Measurements from ENCODE around the gene RRP8.
A peak's percentile ranks its signal among the peaks of the same experiment; 100 is the strongest.

RRP8 gene

DNA sequence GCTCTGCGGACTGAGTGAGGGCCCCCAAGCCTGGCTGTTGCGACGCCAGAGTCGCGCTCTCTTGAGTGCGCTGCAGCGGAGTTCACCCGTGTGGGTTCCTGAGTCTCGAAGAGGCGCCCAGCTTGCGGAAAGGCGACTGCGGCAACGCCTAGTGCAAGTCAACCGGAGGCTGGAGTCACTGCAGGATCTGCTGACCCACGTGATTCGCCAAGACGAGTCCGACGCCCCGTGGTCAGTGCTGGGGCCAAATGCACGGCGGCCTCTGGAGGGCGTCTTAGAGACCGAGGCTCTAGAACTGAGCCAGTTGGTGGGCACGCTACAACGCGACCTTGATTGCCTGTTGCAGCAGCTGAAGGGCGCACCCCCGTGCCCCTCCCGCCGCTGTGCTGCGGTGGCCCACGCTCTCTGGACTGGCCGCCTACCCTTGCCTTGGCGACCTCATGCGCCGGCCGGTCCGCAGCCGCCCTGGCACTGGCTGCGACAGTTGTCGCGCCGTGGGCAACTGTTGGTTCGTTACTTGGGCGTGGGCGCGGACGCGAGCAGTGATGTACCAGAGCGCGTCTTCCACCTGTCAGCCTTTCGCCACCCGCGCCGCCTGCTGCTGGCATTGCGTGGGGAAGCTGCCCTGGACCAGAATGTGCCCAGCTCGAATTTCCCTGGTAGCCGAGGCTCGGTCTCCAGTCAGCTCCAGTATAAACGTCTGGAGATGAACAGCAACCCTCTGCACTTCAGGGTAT lies 32.6 kb downstream of the RRP8 start:
- H3K4me3 ChIP-seq (ENCODE audit: low read depth in 1 of 2, low read length in 2 of 2) = peak overlapping the region in 1 of 2 donors; percentile 61
- no peaks in the 10 kb centered on the region for H3K27me3 ChIP-seq (ENCODE audit: low read depth, low read length)
- no peaks in the 10 kb centered on the region for H3K36me3 ChIP-seq (ENCODE audit: control insufficient read depth in 1 of 2, insufficient read depth in 2 of 2, low read length in 2 of 2)
- H3K27ac ChIP-seq (ENCODE audit: low read length) = no peak overlapping the region
- peaks cover 5 to 26% of the 10 kb centered on the region in 2 donors for H3K4me1 ChIP-seq (ENCODE audit: control insufficient read depth in 1 of 2, insufficient read depth in 2 of 2, low read length in 2 of 2)
- no peaks in the 10 kb centered on the region for H3K9me3 ChIP-seq (ENCODE audit: control insufficient read depth in 1 of 2, low read length in 2 of 2)

GRCh38 chr11:6569706-6570105 lies 33.7 kb downstream of the RRP8 start:
- H3K27ac ChIP-seq (ENCODE audit: low read length) = no peak overlapping the region
- no peaks in the 10 kb centered on the region for H3K36me3 ChIP-seq (ENCODE audit: control insufficient read depth in 1 of 2, insufficient read depth in 2 of 2, low read length in 2 of 2)
- no peak overlapping the region for H3K4me3 ChIP-seq (ENCODE audit: low read depth in 1 of 2, low read length in 2 of 2)
- H3K4me1 ChIP-seq (ENCODE audit: control insufficient read depth in 1 of 2, insufficient read depth in 2 of 2, low read length in 2 of 2) = peaks cover 5 to 20% of the 10 kb centered on the region in 2 donors
- H3K27me3 ChIP-seq (ENCODE audit: low read depth, low read length) = no peaks in the 10 kb centered on the region
- no peaks in the 10 kb centered on the region for H3K9me3 ChIP-seq (ENCODE audit: control insufficient read depth in 1 of 2, low read length in 2 of 2)

- no peak overlapping the region for H3K4me3 ChIP-seq (ENCODE audit: low read depth in 1 of 2, low read length in 2 of 2)
- H3K4me1 ChIP-seq (ENCODE audit: control insufficient read depth in 1 of 2, insufficient read depth in 2 of 2, low read length in 2 of 2) = peaks cover 5 to 20% of the 10 kb centered on the region in 2 donors
- H3K36me3 ChIP-seq (ENCODE audit: control insufficient read depth in 1 of 2, insufficient read depth in 2 of 2, low read length in 2 of 2) = peaks cover 0 to 2% of the 10 kb centered on the region in 2 donors
- no peaks in the 10 kb centered on the region for H3K9me3 ChIP-seq (ENCODE audit: control insufficient read depth in 1 of 2, low read length in 2 of 2)
- H3K27ac ChIP-seq (ENCODE audit: low read length) = no peak overlapping the region
- H3K27me3 ChIP-seq (ENCODE audit: low read depth, low read length) = no peaks in the 10 kb centered on the region
Measured at GRCh38 chr11:6568191-6568918, 35.1 kb downstream of the RRP8 start.

DNA sequence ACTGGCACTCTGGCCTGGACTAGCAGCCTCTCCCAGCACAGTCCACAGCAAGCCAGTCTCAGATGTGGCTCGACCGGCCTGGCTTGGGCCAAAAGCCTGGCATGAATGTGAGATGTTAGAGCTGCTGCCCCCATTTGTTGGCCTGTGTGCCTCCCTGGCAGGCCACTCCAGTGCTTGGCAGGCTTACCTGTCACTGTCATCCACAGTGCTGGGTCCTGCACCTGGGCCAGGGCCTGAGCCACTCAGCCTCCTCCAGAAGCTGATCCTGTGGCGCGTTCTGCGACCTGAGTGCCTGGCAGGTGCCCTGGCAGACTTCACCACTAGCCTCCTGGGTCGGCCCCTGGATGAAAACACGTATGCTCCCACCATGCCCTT lies 36.1 kb downstream of the RRP8 start:
- Histone ChIP-seq H3K36me3 (ENCODE audit: control insufficient read depth in 1 of 2, insufficient read depth in 2 of 2, low read length in 2 of 2) (peaks cover 0 to 5% of the 10 kb centered on the region in 2 donors), H3K4me3 (ENCODE audit: low read depth in 1 of 2, low read length in 2 of 2) (no peak overlapping the region), H3K27me3 (ENCODE audit: low read depth, low read length) (no peaks in the 10 kb centered on the region), H3K9me3 (ENCODE audit: control insufficient read depth in 1 of 2, low read length in 2 of 2) (no peaks in the 10 kb centered on the region), H3K27ac (ENCODE audit: low read length) (no peak overlapping the region), H3K4me1 (ENCODE audit: control insufficient read depth in 1 of 2, insufficient read depth in 2 of 2, low read length in 2 of 2) (peaks cover 5 to 20% of the 10 kb centered on the region in 2 donors)

DNA sequence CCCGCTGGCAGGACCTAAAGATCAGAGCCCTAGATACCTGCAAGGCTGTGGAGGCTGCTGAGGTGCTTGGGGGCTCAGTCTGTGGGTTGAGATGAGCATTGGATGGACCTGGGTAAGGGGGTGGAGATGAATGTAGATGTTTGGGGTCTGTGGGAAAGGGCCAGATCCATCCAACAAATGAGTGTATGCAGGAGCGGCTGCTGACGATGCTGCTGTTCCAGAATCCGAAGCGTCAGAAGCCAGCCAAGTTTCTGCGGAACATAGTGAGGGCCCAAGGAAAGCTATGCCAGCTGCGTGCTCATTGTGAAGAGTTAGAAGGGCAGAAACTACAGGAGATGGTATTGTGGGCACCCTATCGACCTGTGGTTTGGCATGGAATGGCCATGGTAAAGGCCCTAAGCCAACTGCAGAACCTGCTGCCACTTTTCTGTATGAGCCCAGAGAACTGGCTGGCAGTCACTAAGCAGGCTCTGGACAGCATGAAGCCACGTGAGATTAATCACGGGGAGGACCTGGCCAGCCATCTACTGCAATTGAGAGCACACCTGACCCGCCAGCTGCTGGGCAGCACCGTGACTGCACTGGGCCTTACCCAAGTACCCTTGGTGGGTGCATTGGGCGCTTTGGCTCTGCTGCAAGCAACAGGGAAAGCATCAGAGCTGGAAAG lies 36.6 kb downstream of the RRP8 start:
- Histone ChIP-seq H3K27ac (ENCODE audit: low read length) (no peak overlapping the region), H3K27me3 (ENCODE audit: low read depth, low read length) (no peaks in the 10 kb centered on the region), H3K36me3 (ENCODE audit: control insufficient read depth in 1 of 2, insufficient read depth in 2 of 2, low read length in 2 of 2) (peaks cover 0 to 7% of the 10 kb centered on the region in 2 donors), H3K4me3 (ENCODE audit: low read depth in 1 of 2, low read length in 2 of 2) (no peak overlapping the region), H3K4me1 (ENCODE audit: control insufficient read depth in 1 of 2, insufficient read depth in 2 of 2, low read length in 2 of 2) (peaks cover 5 to 20% of the 10 kb centered on the region in 2 donors), H3K9me3 (ENCODE audit: control insufficient read depth in 1 of 2, low read length in 2 of 2) (no peaks in the 10 kb centered on the region)

- Histone ChIP-seq H3K27me3 (ENCODE audit: low read depth, low read length) (no peaks in the 10 kb centered on the region), H3K27ac (ENCODE audit: low read length) (no peak overlapping the region), H3K4me1 (ENCODE audit: control insufficient read depth in 1 of 2, insufficient read depth in 2 of 2, low read length in 2 of 2) (peaks cover 5 to 14% of the 10 kb centered on the region in 2 donors), H3K36me3 (ENCODE audit: control insufficient read depth in 1 of 2, insufficient read depth in 2 of 2, low read length in 2 of 2) (peaks cover 0 to 9% of the 10 kb centered on the region in 2 donors), H3K9me3 (ENCODE audit: control insufficient read depth in 1 of 2, low read length in 2 of 2) (no peaks in the 10 kb centered on the region), H3K4me3 (ENCODE audit: low read depth in 1 of 2, low read length in 2 of 2) (no peak overlapping the region)
Measured at GRCh38 chr11:6565988-6566703, 37.3 kb downstream of the RRP8 start.

GRCh38 chr11:6565325-6565724 lies 38.1 kb downstream of the RRP8 start:
- Histone ChIP-seq H3K27me3 (ENCODE audit: low read depth, low read length) (no peaks in the 10 kb centered on the region), H3K4me3 (ENCODE audit: low read depth in 1 of 2, low read length in 2 of 2) (no peak overlapping the region), H3K36me3 (ENCODE audit: control insufficient read depth in 1 of 2, insufficient read depth in 2 of 2, low read length in 2 of 2) (peaks cover 0 to 9% of the 10 kb centered on the region in 2 donors), H3K9me3 (ENCODE audit: control insufficient read depth in 1 of 2, low read length in 2 of 2) (no peaks in the 10 kb centered on the region), H3K27ac (ENCODE audit: low read length) (no peak overlapping the region), H3K4me1 (ENCODE audit: control insufficient read depth in 1 of 2, insufficient read depth in 2 of 2, low read length in 2 of 2) (peaks cover 5 to 7% of the 10 kb centered on the region in 2 donors)

GRCh38 chr11:6563667-6564066 lies 39.7 kb downstream of the RRP8 start:
- no peak overlapping the region for H3K27ac ChIP-seq (ENCODE audit: low read length)
- no peaks in the 10 kb centered on the region for H3K9me3 ChIP-seq (ENCODE audit: control insufficient read depth in 1 of 2, low read length in 2 of 2)
- peaks cover 5% of the 10 kb centered on the region in 2 donors for H3K4me1 ChIP-seq (ENCODE audit: control insufficient read depth in 1 of 2, insufficient read depth in 2 of 2, low read length in 2 of 2)
- no peaks in the 10 kb centered on the region for H3K27me3 ChIP-seq (ENCODE audit: low read depth, low read length)
- no peak overlapping the region for H3K4me3 ChIP-seq (ENCODE audit: low read depth in 1 of 2, low read length in 2 of 2)
- peaks cover 4 to 9% of the 10 kb centered on the region in 2 donors for H3K36me3 ChIP-seq (ENCODE audit: control insufficient read depth in 1 of 2, insufficient read depth in 2 of 2, low read length in 2 of 2)

GRCh38 chr11:6563121-6563619 lies 40.2 kb downstream of the RRP8 start:
- no peak overlapping the region for H3K4me3 ChIP-seq (ENCODE audit: low read depth in 1 of 2, low read length in 2 of 2)
- no peaks in the 10 kb centered on the region for H3K9me3 ChIP-seq (ENCODE audit: control insufficient read depth in 1 of 2, low read length in 2 of 2)
- H3K27ac ChIP-seq (ENCODE audit: low read length) = no peak overlapping the region
- no peaks in the 10 kb centered on the region for H3K27me3 ChIP-seq (ENCODE audit: low read depth, low read length)
- peaks cover 4 to 9% of the 10 kb centered on the region in 2 donors for H3K36me3 ChIP-seq (ENCODE audit: control insufficient read depth in 1 of 2, insufficient read depth in 2 of 2, low read length in 2 of 2)
- H3K4me1 ChIP-seq (ENCODE audit: control insufficient read depth in 1 of 2, insufficient read depth in 2 of 2, low read length in 2 of 2) = peaks cover 0 to under 1% of the 10 kb centered on the region in 2 donors

DNA sequence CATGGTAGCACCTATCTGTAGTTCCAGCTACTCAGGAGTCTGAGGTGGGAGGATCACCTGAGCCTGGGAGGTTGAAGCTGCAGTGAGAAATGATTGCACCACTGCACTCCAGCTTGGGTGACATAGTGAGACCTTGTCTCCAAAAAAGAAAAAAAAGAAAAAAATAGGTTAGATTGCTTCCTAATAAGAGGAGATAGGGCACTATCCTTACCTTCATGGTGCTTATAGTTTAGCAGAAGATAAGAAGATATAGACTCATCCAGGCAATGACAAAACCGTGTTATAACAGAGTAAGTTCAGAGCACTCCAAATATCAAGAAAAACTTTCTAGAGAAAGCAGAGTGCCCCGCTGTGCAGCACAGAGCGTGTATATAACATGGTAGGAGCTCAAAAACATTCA lies 42.1 kb downstream of the RRP8 start:
- Histone ChIP-seq H3K4me3 (ENCODE audit: low read depth in 1 of 2, low read length in 2 of 2) (no peak overlapping the region), H3K27ac (ENCODE audit: low read length) (no peak overlapping the region), H3K9me3 (ENCODE audit: control insufficient read depth in 1 of 2, low read length in 2 of 2) (no peaks in the 10 kb centered on the region), H3K36me3 (ENCODE audit: control insufficient read depth in 1 of 2, insufficient read depth in 2 of 2, low read length in 2 of 2) (peaks cover 4 to 9% of the 10 kb centered on the region in 2 donors), H3K4me1 (ENCODE audit: control insufficient read depth in 1 of 2, insufficient read depth in 2 of 2, low read length in 2 of 2) (no peaks in the 10 kb centered on the region), H3K27me3 (ENCODE audit: low read depth, low read length) (no peaks in the 10 kb centered on the region)

DNA sequence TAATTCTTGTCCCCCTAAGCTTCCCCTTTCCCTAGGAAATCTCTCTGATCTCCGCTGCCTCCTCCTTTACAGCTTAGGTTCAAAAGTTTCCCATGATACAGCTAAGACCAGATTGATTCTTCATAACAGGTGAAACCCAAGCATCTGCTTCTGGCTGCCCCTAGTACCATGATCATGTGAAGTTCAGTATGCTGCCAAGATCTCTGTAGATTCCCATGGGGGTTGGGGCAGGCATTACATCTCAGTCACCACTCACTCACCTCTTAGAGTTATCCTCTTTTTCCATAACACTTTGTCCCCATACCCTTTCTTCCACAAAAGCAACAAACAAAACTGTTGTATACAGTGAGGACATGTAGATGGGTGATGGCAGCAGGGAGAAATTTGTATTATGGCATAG lies 44.0 kb downstream of the RRP8 start:
- Histone ChIP-seq H3K4me3 (ENCODE audit: low read depth in 1 of 2, low read length in 2 of 2) (no peak overlapping the region), H3K27me3 (ENCODE audit: low read depth, low read length) (no peaks in the 10 kb centered on the region), H3K4me1 (ENCODE audit: control insufficient read depth in 1 of 2, insufficient read depth in 2 of 2, low read length in 2 of 2) (no peaks in the 10 kb centered on the region), H3K36me3 (ENCODE audit: control insufficient read depth in 1 of 2, insufficient read depth in 2 of 2, low read length in 2 of 2) (peaks cover 4 to 9% of the 10 kb centered on the region in 2 donors), H3K9me3 (ENCODE audit: control insufficient read depth in 1 of 2, low read length in 2 of 2) (no peaks in the 10 kb centered on the region), H3K27ac (ENCODE audit: low read length) (no peak overlapping the region)

Measured in muscle layer of duodenum (tissue), 2 donors.